Heart right ventricle (tissue), 16 donors: Measurements from ENCODE around the gene C3orf52. TPM values are rescaled to one million over a fixed set of nuclear protein-coding genes. Genes with fewer than 3 reads are reported as not detected.

Experiments used
- ATAC-seq, 8 donors: fragments of 200-7000 bp; cut with Tn5 transposase; one replicate each; pipeline ENCODE4 v1.9.1; 2020; ENCODE audit warnings: mild to moderate bottlenecking in 8 of 8, moderate library complexity in 8 of 8, moderate number of reproducible peaks in 1 of 8
- DNase-seq, 2 donors: peaks; one replicate each; pipeline ENCODE4 v3.0.0-alpha.2; 2020
- H3K27ac ChIP-seq, 10 donors: fragments of 200-600 bp; sonication (generic) in 2 of 10; one replicate each; pipeline versions ENCODE4 v1.5.0 to v1.8.0; 2020 to 2022; ENCODE audit warnings: mild to moderate bottlenecking in 3 of 10
- H3K27me3 ChIP-seq, 7 donors: fragments of 200-600 bp; one replicate each; pipeline ENCODE4 v1.8.0; 2021 to 2022; ENCODE audit warnings: mild to moderate bottlenecking in 2 of 7
- H3K36me3 ChIP-seq, 9 donors: fragments of 200-600 bp; sonication (generic) in 1 of 9; one replicate each; pipeline versions ENCODE4 v1.5.0 to v1.8.0; 2020 to 2022; ENCODE audit warnings: mild to moderate bottlenecking in 2 of 9
- H3K4me1 ChIP-seq, 9 donors: fragments of 200-600 bp; sonication (generic) in 1 of 9; one replicate each; pipeline versions ENCODE4 v1.5.0 to v1.8.0; 2020 to 2022; ENCODE audit warnings: mild to moderate bottlenecking in 4 of 9
- H3K4me3 ChIP-seq, 10 donors: fragments of 200-600 bp; sonication (generic) in 2 of 10; one replicate each; pipeline versions ENCODE4 v1.5.0 to v1.8.0; 2020 to 2022; ENCODE audit warnings: mild to moderate bottlenecking in 7 of 10, moderate library complexity in 2 of 10
- H3K9me3 ChIP-seq, 11 donors: fragments of 200-600 bp in 10 of 11; sonication (generic) in 2 of 11; one replicate each; pipeline versions ENCODE4 v1.5.0 to v1.8.0; 2013 to 2022; ENCODE audit warnings: mild to moderate bottlenecking in 2 of 11, control low read depth in 1 of 11, moderate library complexity in 1 of 11
- CTCF ChIP-seq, 9 donors: fragments of 200-600 bp; sonication (generic) in 2 of 9; IDR thresholded peaks; one replicate each; pipeline versions ENCODE4 v1.5.0 to v1.8.0; 2021 to 2022; ENCODE audit warnings: antibody characterized with exemption in 9 of 9, mild to moderate bottlenecking in 5 of 9, moderate library complexity in 1 of 9
- WGBS, 2 donors: extraction: QIAGEN DNeasy Blood & Tissue Kit; methylation state at CpG; one replicate each; pipeline ENCODE4 v1.1.7; 2013; ENCODE audit warnings: inconsistent platforms in 1 of 2; 5-methylcytosine and 5-hydroxymethylcytosine counted together
- intact Hi-C, 10 donors: fragments of 100-400 bp; cut with DNase I; formaldehyde crosslinking; loops; one replicate each; pipeline versions ENCODE4 v1.11.1 to v1.14.2; 2022
- polyA plus RNA-seq, 2 donors: library from polyadenylated mRNA; stranded (reverse); fragments of 200-250 nt; gene quantifications; one replicate each; pipeline ENCODE4 v1.2.3, GENCODE V29; 2013
- total RNA-seq, 10 donors: library from RNA; stranded (reverse); fragmentation: NEBNext Ultra II Directional in 3 of 10; extraction: Animal tissue kit (Norgen Biotek cat#: 25700) in 3 of 10; gene quantifications; one replicate each; pipeline versions ENCODE4 v1.2.1 to v1.2.4, GENCODE V29; 2021 to 2023
- donor health status: Arrhythmogenic right ventricular cardiomyopathy.
- donor health status: ischemic (EF 13 %, LVEDD 7.1; RV severe dilation, severe dysfunction).
- donor health status: healthy with polysubstance abuse.
- donor health status: DM: no; HTN: yes; CAD: no.
- donor health status: DM: no; HTN: no; CAD: no.
- donor health status: ischemic (EF 25% LVEDD 6.9; RV normal size, moderate dysfunction).
- donor health status: ischemic (EF 25% LVEDD 5.7; RV mildly dilated, moderate dysfunction).
- donor health status: healthy.
- donor health status: DM: yes; HTN: yes; CAD: no.
- donor health status: Ischemic cardiomyopathy.
- donor health status: ischemic (EF 35%, LVEDD 5.7; RV mildly dilated, moderate dysfunction).
- donor health status: nonischemic (EF 11% LVEDD 7.7; RV severe dilation, severe dysfunction).
- donor health status: DM: yes; HTN: yes; CAD: no.
- donor health status: PGD.
- donor health status: ischemic (EF 29% LVEDD 5.4; RV normal size, mild dysfunction).
- donor health status: nonischemic (EF 23%, LVEDD 6.1; RV moderate dilation, normal function).

C3orf52 gene
- total and polyA plus RNA-seq, 12 donors, result 3.1 to 9.8 (median 5.0) TPM

DNA sequence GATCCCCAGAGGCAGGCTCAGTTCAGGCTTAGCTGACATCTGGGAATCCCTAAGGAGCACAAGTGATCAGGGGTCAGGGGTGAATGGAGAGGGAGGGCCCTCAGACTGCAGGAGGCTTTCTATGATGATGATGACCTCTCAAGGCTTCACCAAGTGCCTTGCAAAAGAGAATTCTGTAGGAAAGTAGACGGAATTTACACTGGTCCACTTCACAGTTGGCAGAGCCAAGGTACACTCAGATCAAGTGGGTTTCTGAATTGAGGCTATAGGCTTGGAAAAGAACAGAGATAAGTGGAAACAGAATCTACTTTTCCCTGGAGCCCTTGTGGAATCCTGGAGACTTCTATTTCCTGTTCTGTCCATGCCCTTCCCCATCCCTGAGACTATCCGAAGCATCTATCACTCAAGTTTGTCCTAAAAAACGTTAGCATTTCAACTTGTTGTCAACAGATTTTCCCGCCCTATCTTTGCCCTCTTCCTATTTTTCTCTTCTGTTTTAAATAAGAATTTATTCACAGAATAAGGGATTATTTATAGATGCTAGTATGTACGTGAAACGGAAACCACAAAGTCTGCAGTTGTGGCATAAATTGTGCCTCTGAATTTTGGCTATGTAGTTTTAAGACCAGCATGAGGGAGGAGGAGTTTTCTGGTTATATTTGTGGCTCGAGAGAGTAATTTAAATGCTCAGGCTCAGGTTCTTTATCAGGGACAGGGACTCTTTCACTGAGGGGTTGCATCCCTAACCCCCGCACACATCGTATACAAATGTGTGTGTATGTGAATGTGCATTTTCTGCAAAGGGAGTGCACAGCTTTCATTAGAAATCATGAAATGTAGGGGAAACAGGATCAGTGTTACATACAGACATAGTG, 34.0 kb downstream of the C3orf52 start:
- Histone ChIP-seq H3K4me1 (peaks cover 0 to 37% (median 16%) of the 10 kb centered on the region in 9 donors), H3K9me3 (no peaks in the 10 kb centered on the region), H3K27ac (no peak overlapping the region), H3K27me3 (no peaks in the 10 kb centered on the region), H3K4me3 (no peak overlapping the region), H3K36me3 (no peaks in the 10 kb centered on the region)
- WGBS, 2 donors, result 69 to 74% methylated on average over 9 of the region's 9 CpGs
- no peak for DNase-seq
- intact Hi-C loops, result loop anchor here in 8 of 10 donors (5.0 to 10.0 kb wide), 6 partner anchors 165 to 415 kb away; partner anchors contain the start of gene SLC9C1 (in 2 of the 8)
- ATAC-seq, result peak in 1 of 8 donors; percentile 7
- no peak for TF ChIP-seq CTCF (IDR thresholded peaks at IDR 0.05)

DNA sequence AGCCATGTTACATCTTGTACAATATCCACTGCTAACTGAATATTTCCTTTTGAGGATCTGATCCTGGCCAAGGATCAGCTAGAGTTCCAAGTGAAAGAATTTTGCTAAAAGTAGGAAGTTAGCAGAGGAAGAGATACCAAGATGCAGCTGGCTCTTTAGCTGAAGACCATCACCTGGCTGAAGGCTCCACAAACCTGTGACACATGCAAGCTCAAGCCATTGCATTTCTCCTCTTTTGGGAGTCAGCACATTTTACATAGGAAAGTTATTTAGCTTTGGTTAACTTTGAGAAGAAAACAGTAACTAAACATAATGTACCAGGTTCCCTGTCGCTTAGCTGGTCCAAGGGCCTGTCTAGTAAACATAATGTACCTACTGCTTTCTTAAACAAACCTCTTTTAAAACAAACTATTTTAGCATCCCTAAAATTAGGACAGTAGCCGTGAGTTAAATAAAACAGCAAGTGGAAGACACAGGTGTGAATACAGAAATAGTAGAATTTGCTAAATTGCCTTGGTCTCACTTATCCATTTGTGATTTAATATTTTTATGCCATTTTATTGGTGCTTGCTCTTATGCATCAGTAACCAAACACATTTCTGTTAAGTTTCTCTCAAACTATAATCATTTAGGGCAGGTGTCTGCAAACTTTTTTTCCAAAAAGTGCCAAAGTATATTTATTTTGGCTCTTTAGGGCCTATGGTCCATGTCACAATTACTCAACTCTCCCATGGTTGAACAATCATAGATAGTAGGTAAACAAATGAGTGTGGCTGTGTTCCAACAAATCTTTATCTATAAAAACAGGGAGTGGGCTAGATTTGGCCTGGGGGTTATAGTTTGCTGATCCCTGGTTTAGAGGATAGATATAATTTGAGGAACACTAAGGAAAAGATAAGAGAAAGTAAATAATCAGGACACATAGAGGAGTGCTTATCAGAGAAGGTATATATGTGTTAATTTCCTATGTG, 35.7 kb downstream of the C3orf52 start:
- intact Hi-C loops, result loop anchor here in 2 of 10 donors (5.0 to 10.0 kb wide), 2 partner anchors 163 to 410 kb away; no protein-coding TSS in a partner anchor
- no peaks in the 10 kb centered on the region for H3K27me3 ChIP-seq
- DNase-seq (no peak), ATAC-seq (no peak)
- peaks cover 0 to 38% (median 9%) of the 10 kb centered on the region in 9 donors for H3K4me1 ChIP-seq
- 96% methylated on average over 2 of the region's 2 CpGs for WGBS, 2 donors
- no peak overlapping the region for H3K4me3 ChIP-seq
- no peaks in the 10 kb centered on the region for H3K9me3 ChIP-seq
- no peak overlapping the region for H3K27ac ChIP-seq
- H3K36me3 ChIP-seq, result no peaks in the 10 kb centered on the region
- no peak for TF ChIP-seq CTCF (IDR thresholded peaks at IDR 0.05)

DNA sequence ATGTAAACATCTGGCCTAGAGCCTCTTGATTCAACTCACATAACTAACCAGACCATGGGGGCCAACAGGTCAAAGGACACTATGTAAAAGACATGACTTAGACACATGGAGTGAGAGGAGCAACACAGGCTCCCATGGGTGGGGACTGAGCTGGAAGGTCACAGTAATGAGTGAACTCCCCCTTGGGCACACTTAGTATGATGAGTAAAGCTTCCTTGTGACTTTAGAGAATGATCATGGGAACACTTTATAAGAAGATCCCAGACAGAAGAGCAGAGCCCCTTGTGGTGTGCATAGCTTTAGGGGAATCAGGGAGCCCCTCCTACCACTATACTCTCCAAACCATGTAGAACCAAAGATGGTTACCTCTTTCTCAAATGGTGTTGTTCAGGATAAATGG, 36.7 kb downstream of the C3orf52 start:
- Histone ChIP-seq H3K4me1 (peaks cover 4 to 41% (median 17%) of the 10 kb centered on the region in 9 donors), H3K27ac (no peak overlapping the region), H3K9me3 (no peaks in the 10 kb centered on the region), H3K36me3 (no peaks in the 10 kb centered on the region), H3K4me3 (no peak overlapping the region), H3K27me3 (no peaks in the 10 kb centered on the region)
- ATAC-seq (no peak), DNase-seq (no peak)
- intact Hi-C loops, result loop anchor here in 2 of 10 donors (5.0 to 10.0 kb wide), 2 partner anchors 162 to 409 kb away; no protein-coding TSS in a partner anchor
- no peak for TF ChIP-seq CTCF (IDR thresholded peaks at IDR 0.05)

DNA sequence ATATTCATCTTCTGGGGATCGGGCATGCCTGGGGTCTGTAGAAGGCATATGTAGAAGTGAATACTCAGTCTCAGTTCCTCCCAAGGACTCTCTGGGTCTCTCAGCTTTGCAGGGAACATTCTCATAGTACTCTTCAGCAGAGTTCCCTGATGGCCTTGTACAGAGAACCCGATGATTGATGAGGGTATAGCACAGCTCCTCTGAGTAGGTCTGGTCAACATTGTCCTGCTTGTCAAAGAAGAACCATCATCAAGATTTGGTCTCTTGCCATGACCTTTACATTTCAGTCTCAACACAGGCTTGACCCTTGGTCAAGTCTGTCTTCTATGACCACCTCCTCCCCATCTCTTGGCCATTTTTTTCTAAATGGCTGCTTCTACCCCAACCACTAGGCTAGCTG, 37.4 kb downstream of the C3orf52 start:
- ATAC-seq (no peak), DNase-seq (no peak)
- WGBS, 2 donors, result 98 to 100% methylated on average over 2 of the region's 2 CpGs
- Histone ChIP-seq H3K4me1 (peaks cover 4 to 44% (median 19%) of the 10 kb centered on the region in 9 donors), H3K9me3 (no peaks in the 10 kb centered on the region), H3K27ac (no peak overlapping the region), H3K27me3 (no peaks in the 10 kb centered on the region), H3K4me3 (no peak overlapping the region), H3K36me3 (no peaks in the 10 kb centered on the region)
- intact Hi-C loops, result loop anchor here in 2 of 10 donors (5.0 to 10.0 kb wide), 2 partner anchors 161 to 409 kb away; no protein-coding TSS in a partner anchor
- TF ChIP-seq CTCF (IDR thresholded peaks at IDR 0.05), result no peak
